Pons (tissue), 1 donor: Measurements from ENCODE around the gene LINS1.

Source experiments
- DNase-seq: peaks from one replicate; pipeline ENCODE4 v3.0.0-alpha.2; 2016; ENCODE audit warnings: low spot score

Gene LINS1

GRCh38 chr15:100547961-100548360 is 54.0 kb downstream of the LINS1 start:
- no peak for DNase-seq

- no peak for DNase-seq
These were observed 57.0 kb downstream of the LINS1 start for GRCh38 chr15:100544946-100545345.

- DNase-seq, result no peak
These were observed 57.6 kb downstream of the LINS1 start for GRCh38 chr15:100544338-100544841.

DNA sequence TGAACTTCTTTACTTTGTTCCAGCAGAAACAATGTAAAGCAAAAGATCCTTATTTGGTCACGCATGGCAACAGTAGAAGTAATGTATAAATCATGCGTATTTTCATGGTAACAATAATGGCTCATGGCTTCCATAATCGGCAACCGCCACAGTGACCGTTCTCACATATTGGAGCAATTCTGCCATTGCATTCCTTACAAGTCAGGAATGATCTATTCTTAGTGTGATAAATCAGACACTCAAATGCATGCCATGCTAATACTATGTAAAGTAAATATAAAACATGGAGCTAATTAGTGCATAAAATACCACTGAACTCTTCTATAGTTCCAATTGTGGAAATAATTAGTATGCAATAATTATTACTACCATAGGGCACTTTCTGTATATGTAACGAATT is 59.7 kb downstream of the LINS1 start:
- no peak for DNase-seq

DNA sequence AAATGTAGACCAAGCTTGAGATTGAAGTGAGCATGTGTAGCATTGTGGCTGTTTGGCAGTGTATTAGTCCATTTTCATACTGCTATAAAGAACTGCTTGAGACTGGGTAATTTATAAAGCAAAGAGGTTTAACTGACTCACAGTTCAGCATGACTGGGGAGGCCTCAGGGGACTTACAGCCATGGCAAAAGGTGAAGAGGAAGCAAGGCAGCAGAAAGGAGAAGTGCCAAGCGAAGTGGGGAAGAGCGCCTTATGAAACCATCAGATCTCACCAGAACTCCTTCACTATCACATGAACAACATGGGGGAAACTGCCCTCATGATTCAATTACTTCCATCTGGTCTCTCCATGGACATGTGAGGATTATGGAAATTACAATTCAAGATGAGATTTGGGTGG is 64.7 kb downstream of the LINS1 start:
- DNase-seq, result peak; percentile 53

GRCh38 chr15:100536733-100537132 is 65.3 kb downstream of the LINS1 start:
- no peak for DNase-seq

GRCh38 chr15:100533886-100534285 is 68.1 kb downstream of the LINS1 start:
- no peak for DNase-seq

- DNase-seq, result no peak
These were observed 70.1 kb downstream of the LINS1 start for GRCh38 chr15:100531823-100532327.

- no peak for DNase-seq
These were observed 70.8 kb downstream of the LINS1 start for GRCh38 chr15:100531204-100531603.

DNA sequence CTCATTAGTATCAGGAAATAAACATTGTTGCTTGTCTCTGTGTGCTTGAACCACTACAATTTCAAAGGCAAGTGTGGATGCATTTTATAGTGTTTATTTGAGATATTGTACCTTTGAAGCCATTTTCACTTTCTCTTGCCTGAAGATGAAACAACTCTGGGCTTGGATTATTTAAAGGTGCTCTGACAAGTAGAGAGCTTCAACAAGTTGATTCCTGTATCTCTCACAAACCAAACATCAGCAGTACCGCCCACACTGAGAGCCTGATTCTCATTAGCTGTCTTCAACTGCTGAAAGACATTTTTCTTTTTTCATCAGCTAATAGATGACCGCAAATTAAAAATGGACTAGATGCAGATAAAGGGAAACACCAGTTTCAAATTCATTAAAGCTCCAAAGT is 72.4 kb downstream of the LINS1 start:
- DNase-seq, result no peak

DNA sequence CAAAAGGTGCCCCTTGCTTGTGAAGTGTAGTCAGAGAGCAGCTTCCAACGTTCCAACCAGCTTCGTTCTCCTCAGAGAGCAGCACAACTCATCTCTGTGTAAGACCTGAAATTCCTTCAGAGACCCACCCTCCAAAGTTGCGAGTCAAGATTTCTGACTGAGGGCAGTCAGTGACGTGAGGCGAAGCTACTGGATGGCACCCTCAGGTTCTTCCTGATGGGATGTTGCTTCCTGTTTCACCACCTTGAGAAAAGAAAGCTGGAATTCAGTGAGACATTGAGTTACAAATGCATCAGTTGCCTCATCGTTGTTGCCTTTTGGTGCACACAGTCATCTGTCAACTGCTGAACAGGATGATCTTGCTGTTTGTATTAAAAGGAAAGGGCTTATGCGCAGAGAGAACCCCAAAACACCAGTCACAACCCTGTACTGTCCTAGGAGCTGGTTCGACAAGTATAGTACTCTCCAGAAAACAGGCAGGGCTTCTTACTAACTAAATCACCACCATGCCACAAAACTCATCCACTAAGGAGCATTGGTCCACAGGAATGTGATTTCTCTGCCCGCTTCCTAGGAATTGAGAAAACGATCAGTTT is 73.1 kb downstream of the LINS1 start, which contains the start of gene CERS3:
Gene CERS3, minus strand, starts transcription at position 118 of the 596 bp plus-strand sequence. CDS start 27,101 bp downstream, outside the sequence.
- DNase-seq, result no peak

GRCh38 chr15:100526027-100526481 is 75.9 kb downstream of the LINS1 start:
- peak; percentile 58 for DNase-seq

GRCh38 chr15:100525436-100525835 is 76.5 kb downstream of the LINS1 start:
- DNase-seq, result no peak

DNA sequence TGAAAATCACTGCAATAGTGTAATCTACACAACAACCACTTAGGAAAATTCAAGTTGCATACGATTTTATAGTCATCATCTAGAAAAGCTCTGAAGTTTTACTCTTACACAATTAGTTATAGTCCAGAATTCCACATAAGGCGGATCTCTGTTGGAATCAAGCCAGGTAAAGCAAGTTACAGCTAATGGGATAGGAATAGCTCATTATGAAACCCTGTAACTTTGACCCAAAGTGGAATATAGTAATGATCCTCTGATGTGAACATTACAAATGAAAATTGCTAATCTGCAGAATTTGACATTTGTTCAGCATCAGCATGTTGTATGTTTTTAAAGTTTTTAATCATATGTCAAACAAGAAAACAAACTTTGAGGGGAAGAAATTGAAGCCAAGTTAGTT is 77.7 kb downstream of the LINS1 start:
- DNase-seq, result no peak

DNA sequence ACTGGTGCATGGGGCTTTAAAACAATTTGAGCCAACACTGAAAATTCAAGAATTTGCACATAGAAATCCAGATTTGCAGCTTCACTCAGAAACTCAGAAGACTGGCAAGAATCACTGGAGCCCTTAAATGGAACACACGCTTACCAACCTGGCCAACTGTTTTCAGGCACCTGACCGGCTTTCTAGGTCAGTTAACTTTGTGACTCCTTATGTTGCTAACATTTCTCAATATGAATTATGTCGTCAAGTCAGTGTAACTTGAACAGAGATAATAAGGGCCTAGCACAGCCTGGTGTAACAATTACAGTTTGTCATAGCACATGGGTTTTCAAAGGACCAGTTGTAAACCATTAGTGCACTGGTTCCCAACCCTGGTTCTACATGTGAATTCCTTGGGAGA is 80.1 kb downstream of the LINS1 start:
- no peak for DNase-seq

DNA sequence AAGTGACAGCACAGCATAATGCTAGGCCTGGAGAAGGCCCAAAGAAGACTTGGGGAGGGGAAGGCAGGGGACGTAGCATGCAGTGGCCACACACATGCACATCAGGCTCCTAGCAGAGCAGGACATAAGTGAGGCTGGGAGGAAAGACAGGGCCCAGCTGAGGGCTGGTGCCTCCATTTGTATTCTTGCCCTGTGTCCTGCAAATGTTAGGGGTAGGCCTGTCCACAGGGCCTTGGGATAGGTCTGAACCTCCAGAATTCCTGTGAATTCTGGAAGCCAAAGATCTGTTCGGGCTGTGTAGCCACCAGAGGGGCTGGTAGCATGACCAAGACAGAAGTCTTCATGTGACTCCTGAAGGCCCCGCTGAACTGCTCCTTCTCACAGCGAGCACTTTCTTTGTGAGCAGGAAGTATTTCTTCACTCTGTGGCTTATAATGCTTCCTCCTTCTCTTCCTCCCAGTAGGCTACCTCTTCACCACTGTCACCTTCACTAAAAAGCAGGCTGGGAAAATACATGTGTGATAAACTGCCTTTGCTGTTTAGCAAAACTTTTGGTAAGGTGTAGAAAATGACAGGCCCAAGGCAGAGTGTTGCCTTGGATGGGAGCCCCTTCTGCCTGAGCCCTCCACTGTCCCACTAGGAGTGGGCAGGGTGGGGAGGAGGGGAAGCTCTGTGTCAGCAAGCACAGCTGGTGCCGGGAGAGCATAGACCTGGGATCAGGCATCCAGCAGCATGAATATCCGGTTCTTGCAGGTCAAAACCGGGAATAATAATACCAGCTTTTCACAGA is 81.7 kb downstream of the LINS1 start:
- DNase-seq, result peak; percentile 53

- no peak for DNase-seq
These were observed 84.1 kb downstream of the LINS1 start for GRCh38 chr15:100517846-100518245.
